ENCODE measurements around the gene THSD4.

DNA sequence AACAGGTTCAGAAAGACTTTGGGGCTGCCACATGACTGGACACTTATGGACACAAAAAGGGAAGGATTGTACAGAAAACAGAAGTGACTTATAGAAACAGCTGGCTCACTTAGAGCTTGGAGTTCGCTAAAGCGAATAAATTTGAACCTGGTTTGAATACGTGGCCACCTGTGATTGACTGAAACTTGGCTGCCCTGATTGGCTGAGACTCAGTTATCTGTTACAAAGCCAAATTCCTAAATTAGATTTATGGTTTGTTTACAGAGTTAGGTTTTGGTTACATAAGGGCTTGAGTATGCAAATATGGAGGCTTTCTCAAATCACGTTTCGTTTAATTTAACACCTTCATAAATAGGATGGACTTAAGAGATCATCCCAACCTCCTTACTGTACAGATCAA, 270.2 kb downstream of the THSD4 start:
- TF ChIP-seq, protein P1, sequence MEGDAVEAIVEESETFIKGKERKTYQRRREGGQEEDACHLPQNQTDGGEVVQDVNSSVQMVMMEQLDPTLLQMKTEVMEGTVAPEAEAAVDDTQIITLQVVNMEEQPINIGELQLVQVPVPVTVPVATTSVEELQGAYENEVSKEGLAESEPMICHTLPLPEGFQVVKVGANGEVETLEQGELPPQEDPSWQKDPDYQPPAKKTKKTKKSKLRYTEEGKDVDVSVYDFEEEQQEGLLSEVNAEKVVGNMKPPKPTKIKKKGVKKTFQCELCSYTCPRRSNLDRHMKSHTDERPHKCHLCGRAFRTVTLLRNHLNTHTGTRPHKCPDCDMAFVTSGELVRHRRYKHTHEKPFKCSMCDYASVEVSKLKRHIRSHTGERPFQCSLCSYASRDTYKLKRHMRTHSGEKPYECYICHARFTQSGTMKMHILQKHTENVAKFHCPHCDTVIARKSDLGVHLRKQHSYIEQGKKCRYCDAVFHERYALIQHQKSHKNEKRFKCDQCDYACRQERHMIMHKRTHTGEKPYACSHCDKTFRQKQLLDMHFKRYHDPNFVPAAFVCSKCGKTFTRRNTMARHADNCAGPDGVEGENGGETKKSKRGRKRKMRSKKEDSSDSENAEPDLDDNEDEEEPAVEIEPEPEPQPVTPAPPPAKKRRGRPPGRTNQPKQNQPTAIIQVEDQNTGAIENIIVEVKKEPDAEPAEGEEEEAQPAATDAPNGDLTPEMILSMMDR (conservative IDR thresholded peaks at IDR 0.05; ENCODE audit: low read length), result no peak
- no peak for TF ChIP-seq EZH2phosphoT487 (IDR thresholded peaks at IDR 0.05; ENCODE audit: borderline replicate concordance, low read depth, low read length)
